NCI-H345 (cell line): Measurements from ENCODE around the gene NUDT3.
"Not testable (repeated sequence)": the region's sequence is repeated elsewhere in the genome, so short reads cannot be mapped to it uniquely, and the experiment has no call there.

Source experiments
- DNase-seq: peaks from one replicate; lab custom pipeline; 2025; lab: John Stamatoyannopoulos, UW

The NUDT3 gene

DNA sequence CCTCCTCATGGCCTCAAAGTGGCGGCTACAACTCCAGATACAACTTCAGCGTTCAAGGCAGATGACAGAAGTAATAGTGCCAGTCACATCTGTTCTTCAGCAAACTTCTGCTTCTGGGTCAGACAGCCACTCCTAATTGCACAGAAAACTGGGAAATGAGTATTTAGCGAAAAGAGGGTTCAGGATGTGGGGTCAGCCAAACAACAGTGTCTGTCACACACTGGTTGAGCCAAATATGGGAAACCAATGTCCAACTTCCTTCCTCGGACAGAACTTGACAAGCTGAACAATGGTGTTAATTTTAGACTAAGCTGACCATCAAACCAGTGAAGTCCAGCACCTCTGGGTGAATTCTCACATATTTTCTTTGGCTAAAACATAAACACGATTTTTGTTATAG, 22.1 kb downstream of the NUDT3 start:
- no peak for DNase-seq

DNA sequence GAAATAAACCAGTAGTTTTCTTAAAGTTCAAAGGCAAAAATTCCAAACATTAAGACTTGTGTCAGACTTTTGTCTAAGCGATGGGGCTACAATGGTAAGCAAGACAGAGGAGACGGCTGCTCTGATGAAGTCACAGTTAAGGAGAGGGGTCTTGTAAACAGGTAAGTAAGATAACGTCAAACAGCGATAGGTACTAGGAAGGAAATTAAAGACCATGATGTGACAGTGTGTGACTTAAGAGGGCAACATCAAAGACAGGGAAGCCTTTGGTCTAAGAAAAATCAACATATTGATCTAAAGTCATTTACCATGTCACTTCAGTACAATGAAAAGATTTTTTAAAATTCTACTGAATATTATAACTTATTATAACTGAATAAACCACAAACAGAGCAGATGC, 23.1 kb downstream of the NUDT3 start:
- DNase-seq = no peak

DNA sequence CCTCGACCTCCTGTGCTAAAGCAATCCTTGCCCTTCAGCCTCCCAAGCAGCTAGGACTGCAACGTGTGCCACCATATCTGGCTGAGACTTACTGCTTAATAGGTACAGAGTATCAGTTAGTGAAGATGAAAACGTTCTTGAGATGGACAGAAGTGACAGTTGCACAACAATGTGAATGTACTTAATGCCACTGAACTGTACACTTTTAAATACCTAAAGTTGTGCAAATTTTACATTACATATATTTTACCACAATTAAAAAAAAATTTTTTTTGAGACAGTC, 25.9 kb downstream of the NUDT3 start:
- no peak for DNase-seq

DNA sequence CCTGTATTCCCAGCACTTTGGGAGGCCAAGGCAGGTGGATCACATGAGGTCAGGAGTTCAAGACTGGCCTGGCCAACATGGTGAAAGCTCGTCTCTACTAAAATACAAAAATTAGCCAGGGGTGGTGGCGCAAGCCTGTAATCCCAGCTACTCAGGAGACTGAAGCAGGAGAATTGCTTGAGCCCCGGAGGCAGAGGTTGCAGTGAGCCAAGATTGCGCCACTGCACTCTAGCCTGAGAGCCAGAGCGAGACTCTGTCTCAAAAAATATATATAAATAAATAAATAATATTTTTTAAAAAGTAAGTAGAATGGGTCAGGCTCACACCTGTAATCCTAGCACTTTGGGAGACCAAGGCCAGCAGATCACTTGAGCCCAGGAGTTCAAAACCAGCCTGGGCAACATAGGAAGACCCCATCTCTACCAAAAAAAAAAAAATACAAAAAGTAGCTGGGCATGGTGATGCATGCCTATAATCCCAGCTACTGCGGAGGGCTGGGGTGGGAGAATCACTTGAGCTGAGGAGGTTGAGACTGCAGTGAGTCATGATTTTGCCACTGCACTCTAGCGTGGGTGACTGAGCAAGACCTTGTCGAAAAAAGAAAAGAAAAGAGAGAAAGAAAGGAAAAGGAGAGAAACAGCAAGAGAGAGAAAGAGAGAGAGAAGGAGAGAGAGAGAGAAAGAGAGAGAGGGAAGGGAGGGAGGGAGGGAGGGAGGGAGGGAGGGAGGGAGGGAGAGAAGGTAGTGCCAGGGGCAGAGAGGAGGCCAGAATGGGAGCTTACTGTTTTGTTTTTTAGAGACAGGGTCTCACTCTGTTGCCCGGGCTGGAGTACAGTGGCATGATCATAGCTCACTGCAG, 26.5 kb downstream of the NUDT3 start:
- not testable (repeated sequence) for DNase-seq

DNA sequence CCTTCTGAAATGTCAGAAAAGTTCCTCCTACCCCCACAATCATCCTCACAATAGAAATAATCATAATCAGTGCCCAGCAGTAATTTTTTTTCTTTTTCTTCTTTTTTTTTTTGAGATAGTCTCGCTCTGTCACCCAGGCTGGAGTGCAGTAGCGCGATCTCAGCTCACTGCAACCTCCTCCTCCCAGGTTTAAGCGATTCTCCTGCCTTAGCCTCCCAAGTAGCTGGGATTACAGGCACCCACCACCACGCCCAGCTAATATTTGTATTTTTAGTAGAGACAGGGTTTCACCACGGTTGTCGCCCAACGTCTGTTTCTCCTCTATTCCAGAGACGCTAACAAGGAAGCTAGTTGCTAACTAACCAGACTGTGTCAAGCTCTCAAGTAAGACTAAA, 28.8 kb downstream of the NUDT3 start:
- DNase-seq = not testable (repeated sequence)

DNA sequence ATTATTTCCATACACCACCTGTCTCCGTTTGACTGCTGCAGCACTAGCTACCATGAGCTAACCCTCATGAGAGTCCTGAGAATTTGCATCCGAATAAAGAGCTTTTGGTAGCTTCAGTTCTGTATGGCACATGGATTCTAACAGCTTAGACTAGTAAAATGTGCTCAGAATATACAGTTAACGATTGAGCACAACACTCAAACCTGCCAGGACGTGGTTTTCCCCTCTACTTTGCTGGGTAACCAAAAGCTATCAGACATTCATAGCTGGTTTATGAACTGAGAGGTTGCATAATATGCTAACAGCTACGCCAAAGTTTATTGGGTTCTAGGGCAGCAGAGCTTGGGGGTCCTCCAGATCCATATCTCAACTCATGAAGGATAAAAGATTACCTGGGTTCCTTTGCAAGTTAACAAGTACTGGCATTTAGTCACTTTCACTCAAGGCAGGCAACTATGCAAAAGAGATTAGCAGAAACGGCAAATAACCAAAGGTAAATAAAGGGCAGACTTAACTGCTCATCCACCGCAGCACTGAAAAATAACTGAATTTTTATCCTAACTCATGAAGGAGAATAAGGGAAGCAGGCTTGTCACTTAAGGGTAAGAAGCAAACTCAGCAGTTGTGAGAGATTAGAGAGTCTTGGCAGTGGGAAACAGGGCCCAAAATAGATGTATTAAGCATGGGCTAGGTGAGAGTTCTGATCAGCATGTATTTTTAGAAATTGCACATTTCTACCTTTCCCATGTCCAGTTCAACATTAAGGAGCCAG, 29.4 kb downstream of the NUDT3 start:
- no peak for DNase-seq

DNA sequence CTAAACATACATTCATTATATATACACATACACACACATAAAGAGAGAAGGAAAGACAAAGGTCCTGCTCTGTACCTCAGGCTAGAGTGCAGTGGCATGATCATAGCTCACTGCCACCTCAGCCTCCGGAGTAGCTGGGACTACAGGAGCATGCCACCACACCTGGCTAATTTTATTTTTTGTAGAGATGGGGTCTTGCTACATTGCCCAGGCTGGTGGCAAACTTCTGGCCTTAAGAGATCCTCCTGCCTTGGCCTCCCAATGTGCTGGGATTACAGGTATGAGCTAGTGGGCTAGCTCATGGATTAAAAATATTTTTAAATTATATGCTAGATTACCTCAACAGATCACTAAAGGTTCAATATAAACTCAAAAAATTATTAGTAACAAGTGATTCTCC, 30.3 kb downstream of the NUDT3 start:
- no peak for DNase-seq

DNA sequence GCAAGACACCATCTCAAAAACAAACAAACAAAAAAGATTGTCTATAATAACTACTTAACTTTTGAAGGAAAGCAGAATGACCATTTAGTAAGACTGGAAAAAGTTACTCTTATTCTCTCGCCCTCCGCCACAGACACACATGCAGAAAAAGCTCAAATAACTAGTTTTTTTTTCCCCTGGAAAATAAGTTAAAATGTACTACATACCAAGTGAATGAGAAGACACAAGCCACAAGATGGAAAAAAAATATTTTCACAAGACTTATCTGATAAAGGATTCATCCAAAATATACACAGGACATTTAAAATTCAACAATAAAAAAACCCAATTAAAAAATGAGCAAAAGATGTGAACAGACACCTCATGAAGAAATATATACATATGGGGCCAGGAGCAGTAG, 31.9 kb downstream of the NUDT3 start:
- DNase-seq = no peak

DNA sequence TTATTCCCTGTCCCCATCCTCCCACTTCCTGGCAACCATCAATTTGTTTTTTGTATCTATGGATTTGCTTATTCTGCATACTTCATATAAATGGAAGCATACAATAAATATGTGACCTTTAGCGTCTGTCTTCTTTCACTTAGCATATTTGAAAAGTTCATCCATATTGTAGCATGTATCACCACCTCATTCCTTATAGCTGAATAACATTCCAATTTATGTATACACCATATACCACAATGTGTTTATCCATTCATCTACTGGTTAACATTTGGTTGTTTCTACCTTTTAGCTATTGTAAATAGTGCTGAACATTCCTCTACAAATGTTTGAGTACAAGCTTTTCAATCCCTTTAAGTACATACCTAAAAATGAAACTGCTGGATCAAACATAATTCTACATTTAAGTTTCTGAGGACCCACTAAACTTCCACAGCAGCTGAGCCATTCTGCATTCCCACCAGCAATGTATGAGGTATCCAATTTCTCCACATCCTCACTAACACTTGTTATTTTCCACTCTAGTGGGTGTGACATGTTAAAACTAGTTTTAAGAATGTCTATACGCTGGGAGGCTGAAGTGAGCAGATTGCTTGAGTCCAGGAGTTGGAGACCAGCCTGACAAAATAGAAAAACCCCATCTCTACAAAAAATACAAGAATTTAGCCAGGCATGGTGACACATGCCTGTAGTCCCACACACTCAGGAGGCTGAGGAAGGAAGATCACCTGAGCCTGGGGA, 32.9 kb downstream of the NUDT3 start:
- DNase-seq = no peak

DNA sequence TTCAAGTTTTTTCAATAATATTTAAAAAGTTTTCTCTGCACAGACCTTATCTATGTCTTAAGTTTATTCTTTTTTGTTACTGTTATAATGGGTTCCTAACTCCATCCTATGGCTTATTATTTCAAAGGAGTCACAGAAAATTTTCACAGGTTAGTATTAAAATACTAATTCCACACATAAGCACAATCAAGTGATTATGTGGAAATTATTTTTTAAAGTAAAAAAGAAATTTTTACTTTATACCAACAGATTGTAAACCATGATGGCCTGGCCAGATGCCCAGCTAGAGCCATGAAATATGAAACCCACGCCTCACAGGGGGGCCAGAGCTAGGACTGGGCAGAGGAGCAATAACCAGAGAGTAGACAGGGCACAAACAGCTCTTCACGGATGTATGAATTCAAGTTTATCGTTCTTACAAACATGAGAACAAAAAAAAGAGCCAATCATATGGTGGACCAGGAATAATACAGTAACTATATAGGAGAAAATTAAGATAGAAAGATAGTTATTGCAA, 34.0 kb downstream of the NUDT3 start:
- peak; percentile 13 for DNase-seq

DNA sequence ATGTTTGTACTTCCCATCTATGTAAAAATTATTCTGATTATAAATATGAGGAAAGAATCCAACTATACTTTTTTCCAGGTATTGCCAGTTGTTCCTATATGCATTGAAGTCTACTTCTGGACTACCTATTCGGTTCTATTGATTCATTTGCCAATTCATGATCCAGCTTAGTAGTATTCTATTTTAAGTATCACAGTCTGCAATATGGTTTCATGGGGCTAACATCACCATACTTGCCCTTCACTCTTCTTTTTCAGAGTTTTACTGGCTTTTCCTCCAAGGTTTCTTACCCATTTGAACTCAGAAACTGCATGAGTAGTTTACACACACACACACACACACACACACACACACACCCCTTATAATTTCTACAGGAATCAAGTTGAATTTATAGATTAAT, 34.5 kb downstream of the NUDT3 start:
- no peak for DNase-seq

DNA sequence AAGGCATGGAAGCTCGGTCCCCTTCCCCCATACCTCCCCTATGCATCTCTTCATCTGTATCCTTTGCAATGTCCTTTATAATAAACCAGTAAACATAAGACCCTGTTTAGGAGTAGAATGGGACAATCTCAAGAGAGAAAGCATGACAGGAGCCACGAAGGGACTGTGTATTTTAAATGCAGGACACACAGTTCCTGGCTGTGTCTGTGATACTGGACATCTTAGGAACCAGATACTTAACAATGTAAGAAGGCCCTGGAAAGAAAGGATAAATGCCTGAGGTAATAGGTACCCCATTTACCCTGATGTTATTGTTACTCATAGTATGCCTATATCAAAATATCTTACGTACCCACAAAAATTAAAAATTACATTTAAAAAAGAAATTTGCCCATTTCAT, 36.6 kb downstream of the NUDT3 start:
- DNase-seq = no peak

DNA sequence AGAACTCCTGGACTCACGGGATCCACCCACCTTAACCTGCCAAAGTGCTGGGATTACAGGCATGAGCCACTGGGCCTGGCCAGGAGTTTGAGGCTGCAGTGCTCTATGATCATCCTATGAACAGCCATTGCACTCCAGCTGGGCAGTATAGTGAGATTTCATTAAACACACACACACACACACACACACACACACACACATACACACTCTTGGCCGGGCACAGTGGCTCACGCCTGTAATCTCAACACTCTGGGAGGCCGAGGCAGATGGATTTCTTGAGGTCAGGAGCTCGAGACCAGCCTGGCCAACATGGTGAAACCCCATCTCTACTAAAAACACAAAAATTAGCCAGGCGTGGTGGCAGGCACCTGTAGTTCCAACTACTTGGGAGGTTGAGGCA, 38.2 kb downstream of the NUDT3 start:
- not testable (repeated sequence) for DNase-seq

DNA sequence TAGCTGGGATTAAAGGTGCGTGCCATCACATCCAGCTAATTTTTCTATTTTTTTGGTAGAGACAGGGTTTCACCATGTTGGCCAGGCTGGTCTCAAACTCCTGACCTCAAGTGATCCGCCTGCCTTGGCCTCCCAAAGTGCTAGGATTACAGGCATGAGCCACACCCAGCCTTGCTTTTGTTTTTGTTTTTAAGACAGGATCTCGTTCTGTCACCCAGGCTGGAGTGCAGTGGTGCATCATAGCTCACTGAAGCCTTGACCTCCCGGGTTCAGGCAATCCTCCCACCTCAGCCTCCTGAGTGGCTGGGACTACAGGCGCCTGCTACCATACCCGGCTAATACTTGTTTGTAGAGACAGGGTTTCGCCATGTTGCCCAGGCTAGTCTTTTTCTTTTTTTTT, 38.9 kb downstream of the NUDT3 start:
- not testable (repeated sequence) for DNase-seq

DNA sequence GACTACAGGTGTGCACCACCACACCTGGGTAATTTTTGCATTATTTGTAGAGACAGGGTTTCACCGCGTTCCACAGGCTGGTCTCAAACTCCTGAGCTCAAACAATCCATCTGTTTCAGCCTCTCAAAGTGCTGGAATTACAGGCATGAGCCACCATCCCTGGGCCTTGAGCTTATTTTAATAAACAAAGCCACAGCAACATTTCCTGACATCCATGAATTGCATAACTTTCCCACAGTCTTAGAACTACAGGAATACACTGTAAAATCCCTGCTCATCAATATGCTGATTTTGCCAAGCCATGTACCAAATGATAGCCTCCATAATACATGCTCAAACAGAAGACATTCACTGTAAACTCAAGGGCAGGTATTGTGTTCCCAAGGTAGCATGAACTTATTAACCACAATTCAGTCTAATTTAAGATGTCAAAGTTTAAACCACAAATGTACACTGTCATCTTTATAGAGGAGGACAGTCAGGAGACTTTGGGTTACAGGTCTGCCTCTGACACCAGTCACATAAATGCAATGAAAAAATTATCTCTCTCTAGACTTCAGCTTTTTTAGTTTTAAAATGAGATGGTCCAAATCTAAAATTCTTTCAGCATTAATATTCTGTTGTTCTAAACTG, 40.0 kb downstream of the NUDT3 start:
- no peak for DNase-seq

DNA sequence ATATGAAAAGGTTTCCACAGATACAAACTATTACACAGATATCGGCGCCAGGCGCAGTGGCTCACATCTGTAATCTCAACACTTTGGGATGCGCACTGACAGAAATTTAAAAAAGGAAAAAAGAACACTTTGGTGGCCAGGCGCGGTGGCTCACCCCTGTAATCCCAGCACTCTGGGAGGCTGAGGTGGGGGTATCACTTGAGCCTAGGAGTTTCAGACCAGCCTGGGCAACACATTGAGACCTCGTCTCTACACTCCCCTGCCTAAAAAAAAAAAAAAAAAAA, 41.6 kb downstream of the NUDT3 start:
- DNase-seq = no peak

DNA sequence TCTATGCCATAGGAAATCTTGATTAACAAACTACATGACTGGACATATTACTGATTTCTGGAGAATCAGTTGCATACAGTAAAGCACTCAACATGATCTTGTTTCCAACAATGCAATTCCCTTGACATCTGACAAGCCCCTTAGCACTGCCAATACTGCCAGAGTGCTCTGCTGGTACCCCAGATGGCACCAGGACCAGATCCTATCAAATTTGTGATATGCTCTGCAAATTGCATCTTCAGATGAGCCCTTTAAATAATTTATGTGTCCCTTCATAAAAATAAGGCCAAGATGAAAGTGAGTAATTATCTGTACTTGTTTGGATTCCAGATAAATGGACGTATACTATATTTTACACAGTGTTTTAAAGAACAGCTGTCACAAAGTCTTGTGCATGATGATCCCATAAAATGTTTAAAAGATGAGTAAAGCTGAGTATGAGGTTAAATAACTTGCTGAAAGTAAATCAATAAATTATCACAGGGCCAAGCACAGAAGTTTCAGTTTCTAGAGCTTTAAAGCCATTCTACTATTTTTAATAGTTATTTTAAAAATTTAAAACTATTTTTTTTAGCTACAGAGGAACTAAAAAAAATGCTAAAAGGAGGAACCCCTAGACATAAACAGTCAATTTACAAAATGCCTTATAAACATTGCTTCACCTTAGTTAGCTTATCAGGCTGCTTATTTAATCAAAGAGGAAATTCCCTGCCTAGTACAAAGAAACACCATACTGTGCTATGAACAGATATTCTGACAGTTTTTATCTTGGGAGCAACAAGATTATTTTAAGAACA, 42.1 kb downstream of the NUDT3 start:
- no peak for DNase-seq

DNA sequence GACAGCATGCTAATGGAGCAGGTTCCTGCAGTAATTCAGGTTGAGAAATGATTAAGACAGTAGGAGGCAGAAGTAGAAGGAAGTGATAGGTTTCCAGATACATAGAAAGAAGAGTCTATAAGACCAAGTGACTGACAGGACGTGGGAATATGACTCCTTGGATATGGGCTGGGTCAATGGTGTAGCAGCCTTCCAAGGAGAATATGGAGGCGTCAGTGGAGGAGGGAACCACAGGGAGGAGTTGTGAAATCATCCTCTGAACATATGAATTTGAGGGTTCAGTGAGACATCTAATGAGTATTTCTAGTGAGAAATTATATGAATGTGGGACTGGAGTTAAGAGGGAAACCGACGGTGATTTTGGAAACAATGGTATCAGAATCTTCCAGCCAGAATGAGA, 43.3 kb downstream of the NUDT3 start:
- no peak for DNase-seq

DNA sequence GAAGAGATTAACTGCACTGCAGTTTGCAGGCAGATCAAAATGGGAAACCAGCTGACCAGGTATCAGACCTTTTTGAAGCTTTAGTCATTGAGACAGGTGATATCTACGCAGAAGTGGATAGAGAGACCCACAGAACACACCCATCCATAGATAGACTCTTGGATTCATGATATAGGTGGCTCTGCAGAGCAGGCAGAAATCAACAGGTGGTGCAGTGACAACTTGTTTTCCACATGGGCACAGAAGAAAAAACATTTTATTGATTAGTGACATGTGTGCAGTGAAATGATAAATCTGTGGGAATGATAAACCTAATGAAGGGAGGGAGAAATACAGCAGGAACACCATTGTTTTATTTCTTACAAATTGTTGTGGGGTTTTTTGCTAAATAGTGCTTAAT, 45.2 kb downstream of the NUDT3 start:
- no peak for DNase-seq

DNA sequence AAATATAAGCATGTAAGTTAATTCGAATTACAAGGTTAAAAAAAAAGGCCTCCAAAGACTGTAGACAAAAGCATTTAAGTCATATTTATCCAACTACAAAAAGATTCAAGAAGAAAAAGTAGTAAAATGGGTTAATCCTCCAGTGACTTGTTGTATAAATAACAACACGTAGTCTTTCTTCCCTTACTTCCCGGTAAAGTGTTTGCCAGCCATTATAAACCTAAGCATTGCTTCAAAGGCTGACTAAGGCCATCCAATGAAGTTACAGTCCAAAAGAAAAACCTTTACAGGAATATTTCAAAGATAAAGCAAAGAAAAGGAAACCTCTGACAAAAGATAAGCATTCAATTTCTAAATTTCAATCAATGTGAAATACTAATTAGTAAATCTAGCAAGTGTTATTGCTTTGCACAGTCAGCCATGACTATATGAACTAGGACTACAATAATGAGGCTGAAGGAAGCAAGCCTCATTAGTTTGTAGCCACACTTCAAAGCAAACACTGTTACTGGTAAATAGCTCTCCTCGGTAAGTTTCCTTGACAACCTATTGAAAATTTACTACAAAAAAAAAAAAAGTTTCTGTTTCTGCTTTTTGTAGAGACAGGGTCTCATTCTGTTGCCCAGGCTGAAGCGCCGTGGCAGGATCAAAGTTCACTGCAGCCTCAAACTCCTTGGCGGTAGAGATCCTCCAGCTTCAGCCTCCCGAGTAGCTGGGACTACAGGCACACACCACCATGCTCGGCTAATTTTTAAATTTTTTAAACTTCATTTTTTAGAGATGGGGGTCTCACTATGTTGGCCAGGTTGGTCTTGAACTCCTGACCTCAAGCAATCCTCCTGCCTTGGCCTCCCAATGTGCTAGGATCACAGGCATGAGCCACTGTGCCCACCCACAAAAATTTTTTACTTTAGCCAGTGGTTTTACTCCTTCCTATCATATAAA, 46.0 kb downstream of the NUDT3 start:
- DNase-seq = no peak

DNA sequence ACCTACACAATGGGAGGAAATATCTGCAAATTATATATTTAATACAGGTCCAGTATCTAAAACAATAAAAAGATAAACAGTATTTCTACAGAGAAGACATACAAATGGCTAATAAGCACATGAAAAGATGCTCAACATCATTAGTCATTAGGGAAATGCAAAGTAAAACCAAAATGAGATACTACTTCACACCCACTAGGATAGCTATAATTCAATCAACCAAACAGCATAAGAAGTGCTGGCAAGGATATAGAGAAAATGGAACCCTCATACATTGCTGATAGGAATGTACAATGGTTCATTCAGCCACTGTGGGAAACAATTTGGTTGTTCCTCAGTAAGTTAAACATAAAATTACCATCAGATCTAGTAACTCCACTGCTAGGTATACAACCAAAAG, 48.7 kb downstream of the NUDT3 start:
- no peak for DNase-seq
